Measurements from ENCODE around the gene SCUBE1. TPM values are rescaled to one million over a fixed set of nuclear protein-coding genes. Genes with fewer than 3 reads are reported as not detected.

Gene SCUBE1
- polyA plus RNA-seq, 3 donors: 6.6 to 8.1 (median 7.0) TPM

- no peak for DNase-seq (ENCODE audit: low read depth in 3 of 3, low spot score in 2 of 3)
Observed at GRCh38 chr22:43167001-43167589, 176.1 kb downstream of the SCUBE1 start.

- DNase-seq (ENCODE audit: low read depth in 3 of 3, low spot score in 2 of 3): no peak
Observed at GRCh38 chr22:43166132-43166930, 176.8 kb downstream of the SCUBE1 start.

GRCh38 chr22:43164636-43165035 is 178.5 kb downstream of the SCUBE1 start:
- no peak for DNase-seq (ENCODE audit: low read depth in 3 of 3, low spot score in 2 of 3)

- DNase-seq (ENCODE audit: low read depth in 3 of 3, low spot score in 2 of 3): no peak
Observed at GRCh38 chr22:43163241-43163795, 179.9 kb downstream of the SCUBE1 start.

- no peak for DNase-seq (ENCODE audit: low read depth in 3 of 3, low spot score in 2 of 3)
Observed at GRCh38 chr22:43162412-43163150, 180.6 kb downstream of the SCUBE1 start.

GRCh38 chr22:43160497-43161126 is 182.6 kb downstream of the SCUBE1 start:
- no peak for DNase-seq (ENCODE audit: low read depth in 3 of 3, low spot score in 2 of 3)

GRCh38 chr22:43159484-43160178 is 183.5 kb downstream of the SCUBE1 start:
- no peak for DNase-seq (ENCODE audit: low read depth in 3 of 3, low spot score in 2 of 3)

- DNase-seq (ENCODE audit: low read depth in 3 of 3, low spot score in 2 of 3): no peak
Observed at GRCh38 chr22:43158778-43159483, 184.2 kb downstream of the SCUBE1 start.

- no peak for DNase-seq (ENCODE audit: low read depth in 3 of 3, low spot score in 2 of 3)
Observed at GRCh38 chr22:43157874-43158546, 185.2 kb downstream of the SCUBE1 start.

- no peak for DNase-seq (ENCODE audit: low read depth in 3 of 3, low spot score in 2 of 3)
Observed at GRCh38 chr22:43156413-43156812, 186.8 kb downstream of the SCUBE1 start.

- DNase-seq (ENCODE audit: low read depth in 3 of 3, low spot score in 2 of 3): no peak
Observed at GRCh38 chr22:43155789-43156188, 187.4 kb downstream of the SCUBE1 start.

GRCh38 chr22:43154887-43155536 is 188.2 kb downstream of the SCUBE1 start:
- DNase-seq (ENCODE audit: low read depth in 3 of 3, low spot score in 2 of 3): no peak

- DNase-seq (ENCODE audit: low read depth in 3 of 3, low spot score in 2 of 3): no peak
Observed at GRCh38 chr22:43153899-43154298, 189.3 kb downstream of the SCUBE1 start.

- no peak for DNase-seq (ENCODE audit: low read depth in 3 of 3, low spot score in 2 of 3)
Observed at GRCh38 chr22:43152357-43153071, 190.7 kb downstream of the SCUBE1 start.

GRCh38 chr22:43152003-43152356 is 191.2 kb downstream of the SCUBE1 start:
- DNase-seq (ENCODE audit: low read depth in 3 of 3, low spot score in 2 of 3): no peak

GRCh38 chr22:43151251-43152002 is 191.7 kb downstream of the SCUBE1 start, which contains the start of gene TSPO:
TSPO (plus strand) TSS chr22:43151559; CDS start chr22:43159239, 7,680 bp downstream.
- no peak for DNase-seq (ENCODE audit: low read depth in 3 of 3, low spot score in 2 of 3)

- no peak for DNase-seq (ENCODE audit: low read depth in 3 of 3, low spot score in 2 of 3)
Observed at GRCh38 chr22:43150731-43151206, 192.4 kb downstream of the SCUBE1 start.

Measured in right renal cortex interstitium (tissue), 3 donors.